H1 (cell line): ENCODE measurements around the gene ICAM5. TPM values are rescaled to one million over a fixed set of nuclear protein-coding genes. Genes with fewer than 3 reads are reported as not detected.

Experiments
- CTCF ChIA-PET: fragments of 300-600 bp; sonication (Branson Sonifier 250); formaldehyde crosslinking; loops from one replicate; lab custom pipeline; 2021; ENCODE audit not compliant: partially characterized antibody; lab: Charles Lee
- POLR2A ChIA-PET: fragments of 300-600 bp; sonication (Branson Sonifier 250); formaldehyde crosslinking; loops from one replicate; lab custom pipeline; 2021; ENCODE audit warnings: inconsistent platforms; ENCODE audit not compliant: partially characterized antibody; lab: Charles Lee
- DNase-seq, 2 experiments: peaks; one replicate each; pipeline versions ENCODE4 v3.0.0 to v3.0.0-alpha.2; 2010 to 2022; ENCODE audit warnings: low spot score in 2 of 2, low read depth in 1 of 2, mixed read lengths in 1 of 2
- FAIRE-seq: peaks from 2 replicates; lab custom pipeline; 2011; peaks lifted over from hg19 to GRCh38; lab: Jason Lieb, UNC
- H2AFZ ChIP-seq: 2 replicates; pipeline ENCODE4 v1.8.1; 2012; ENCODE audit warnings: low read length, inconsistent platforms
- H2AK5ac ChIP-seq: 2 replicates; pipeline ENCODE4 v1.6.1; 2013; ENCODE audit warnings: low read depth, low read length
- H2BK120ac ChIP-seq: replicated peaks from 2 replicates; pipeline ENCODE3; 2013; ENCODE audit warnings: low read depth, low read length, inconsistent platforms
- H2BK12ac ChIP-seq: 2 replicates; pipeline ENCODE4 v1.6.1; 2013; ENCODE audit warnings: low read depth, low read length
- H2BK15ac ChIP-seq: 2 replicates; pipeline ENCODE4 v1.6.1; 2013; ENCODE audit warnings: low read length
- H2BK20ac ChIP-seq: 2 replicates; pipeline ENCODE4 v1.6.1; 2013; ENCODE audit warnings: low read length
- H2BK5ac ChIP-seq: 2 replicates; pipeline ENCODE4 v1.6.1; 2013; ENCODE audit warnings: low read depth, low read length
- H3K14ac ChIP-seq: 2 replicates; pipeline ENCODE4 v1.6.1; 2013; ENCODE audit warnings: inconsistent platforms; ENCODE audit not compliant: insufficient read length
- H3K18ac ChIP-seq: 2 replicates; pipeline ENCODE4 v1.6.1; 2013; ENCODE audit warnings: low read length; ENCODE audit errors: extremely low read depth
- H3K23ac ChIP-seq: 2 replicates; pipeline ENCODE4 v1.6.1; 2013; ENCODE audit warnings: inconsistent platforms; ENCODE audit not compliant: insufficient read length
- H3K23me2 ChIP-seq: 2 replicates; pipeline ENCODE4 v1.6.1; 2013; ENCODE audit warnings: low read depth, low read length
- H3K27ac ChIP-seq: 2 replicates; pipeline ENCODE4 v1.6.1; 2011; ENCODE audit warnings: low read depth, low read length, inconsistent platforms
- H3K27me3 ChIP-seq, 4 experiments: replicated peaks in 1 of 4; 1 replicate in 1 of 4; 2 replicates in 3 of 4; pipeline versions ENCODE4 v1.6.1 to v1.8.1; 2011 to 2013; ENCODE audit warnings: low read length in 3 of 4, mild to moderate bottlenecking in 3 of 4, inconsistent platforms in 2 of 4, mixed read lengths in 2 of 4, moderate library complexity in 1 of 4; ENCODE audit not compliant: control insufficient read depth in 3 of 4, insufficient read depth in 3 of 4; ENCODE audit errors: extremely low read depth in 1 of 4
- H3K36me3 ChIP-seq, 4 experiments: 2 replicates each; pipeline versions ENCODE4 v1.6.1 to v1.8.1; 2011 to 2013; ENCODE audit warnings: mild to moderate bottlenecking in 4 of 4, low read length in 3 of 4, moderate library complexity in 2 of 4, control low read depth in 1 of 4, inconsistent platforms in 1 of 4; ENCODE audit not compliant: insufficient read depth in 4 of 4, control insufficient read depth in 2 of 4
- H3K4ac ChIP-seq: replicated peaks from 2 replicates; pipeline ENCODE3; 2013; ENCODE audit warnings: low read length, low read depth, mixed read lengths, inconsistent platforms; ENCODE audit not compliant: insufficient read length
- H3K4me1 ChIP-seq, 4 experiments: replicated peaks in 1 of 4; 1 replicate in 1 of 4; 2 replicates in 3 of 4; pipeline versions ENCODE4 v1.6.1 to v1.8.1; 2011 to 2013; ENCODE audit warnings: low read length in 3 of 4, inconsistent platforms in 2 of 4, mixed read lengths in 1 of 4; ENCODE audit not compliant: insufficient read depth in 4 of 4, control insufficient read depth in 3 of 4
- H3K4me2 ChIP-seq, 2 experiments: 2 replicates each; pipeline versions ENCODE4 v1.6.1 to v1.8.1; 2011 to 2013; ENCODE audit warnings: low read depth in 2 of 2, low read length in 2 of 2, control low read depth in 1 of 2, inconsistent platforms in 1 of 2, mild to moderate bottlenecking in 1 of 2; ENCODE audit not compliant: insufficient read depth in 1 of 2
- H3K4me3 ChIP-seq, 4 experiments: fragments of 200-600, 300-600 bp in 1 of 4; sonication (generic), shearing (Covaris generic), sonication (Bioruptor Twin) in 1 of 4; 2 replicates each; pipeline versions ENCODE4 v1.5.1 to v1.8.1; 2011 to 2016; ENCODE audit warnings: low read length in 4 of 4, low read depth in 3 of 4, control low read depth in 2 of 4, inconsistent platforms in 2 of 4, mild to moderate bottlenecking in 2 of 4, mixed read lengths in 1 of 4, moderate library complexity in 1 of 4; ENCODE audit not compliant: insufficient read depth in 2 of 4; ENCODE audit errors: extremely low read depth in 1 of 4
- H3K56ac ChIP-seq: replicated peaks from 2 replicates; pipeline ENCODE3; 2013; ENCODE audit warnings: low read depth, mild to moderate bottlenecking, mixed read lengths, low read length, inconsistent platforms; ENCODE audit not compliant: insufficient read length
- H3K79me1 ChIP-seq: 2 replicates; pipeline ENCODE4 v1.6.1; 2013; ENCODE audit warnings: low read depth, low read length, control low read depth
- H3K79me2 ChIP-seq, 2 experiments: 2 replicates each; pipeline versions ENCODE4 v1.6.1 to v1.8.1; 2012 to 2013; ENCODE audit warnings: low read length in 2 of 2, mild to moderate bottlenecking in 2 of 2, inconsistent platforms in 1 of 2; ENCODE audit not compliant: insufficient read depth in 2 of 2, control insufficient read depth in 1 of 2
- H3K9ac ChIP-seq, 4 experiments: replicated peaks in 1 of 4; 1 replicate in 1 of 4; 2 replicates in 3 of 4; pipeline versions ENCODE4 v1.6.1 to v1.8.1; 2011 to 2013; ENCODE audit warnings: low read depth in 3 of 4, low read length in 3 of 4, control low read depth in 2 of 4, mild to moderate bottlenecking in 2 of 4, moderate library complexity in 2 of 4, inconsistent platforms in 1 of 4; ENCODE audit errors: extremely low read depth in 1 of 4
- H3K9me3 ChIP-seq, 2 experiments: 2 replicates each; pipeline versions ENCODE4 v1.6.1 to v1.8.1; 2012 to 2013; ENCODE audit warnings: mild to moderate bottlenecking in 2 of 2, moderate library complexity in 2 of 2, control low read depth in 1 of 2, inconsistent platforms in 1 of 2, low read depth in 1 of 2, low read length in 1 of 2, mixed read lengths in 1 of 2; ENCODE audit not compliant: insufficient read depth in 2 of 2
- H4K20me1 ChIP-seq, 2 experiments: replicated peaks in 1 of 2; 2 replicates each; pipeline versions ENCODE3 to v1.8.1; 2011 to 2013; ENCODE audit warnings: inconsistent platforms in 2 of 2, low read length in 2 of 2, mild to moderate bottlenecking in 1 of 2; ENCODE audit not compliant: insufficient read depth in 2 of 2, control insufficient read depth in 1 of 2
- H4K5ac ChIP-seq: 2 replicates; pipeline ENCODE4 v1.6.1; 2013; ENCODE audit warnings: low read length, low read depth, mixed read lengths, inconsistent platforms; ENCODE audit not compliant: insufficient read length
- H4K8ac ChIP-seq: 2 replicates; pipeline ENCODE4 v1.8.0; 2013; ENCODE audit warnings: mild to moderate bottlenecking, moderate library complexity, low read length, inconsistent platforms; ENCODE audit not compliant: insufficient read depth; ENCODE audit errors: extremely low read depth
- H4K91ac ChIP-seq: replicated peaks from 2 replicates; pipeline ENCODE3; 2013; ENCODE audit warnings: low read length, mixed read lengths, inconsistent platforms; ENCODE audit not compliant: insufficient read length
- POLR2AphosphoS5 ChIP-seq: IDR thresholded peaks from 2 replicates; pipeline ENCODE4 v1.6.1; 2011; ENCODE audit warnings: low read depth, low read length
- TAF1 ChIP-seq: IDR thresholded peaks from 2 replicates; pipeline ENCODE4 v1.6.1; 2011; ENCODE audit warnings: mild to moderate bottlenecking, low read depth, low read length
- WGBS, 2 experiments: shearing (Covaris generic) in 1 of 2; methylation state at CpG; one replicate each; pipeline versions ENCODE4 v1.1.6 to v1.1.7; 2013 to 2015; ENCODE audit warnings: low lambda C conversion rate in 2 of 2, mixed read lengths in 2 of 2, inconsistent platforms in 1 of 2, low coverage in 1 of 2, missing lambda C conversion rate in 1 of 2; ENCODE audit not compliant: insufficient replicate concordance in 2 of 2, insufficient coverage in 1 of 2, insufficient read length in 1 of 2; ENCODE audit errors: extremely low coverage in 1 of 2, missing lambda C conversion rate in 1 of 2; 5-methylcytosine and 5-hydroxymethylcytosine counted together
- polyA plus RNA-seq, 7 experiments: library from polyadenylated mRNA; depleted of rRNA in 3 of 7; stranded (reverse) in 5 of 7; unstranded in 2 of 7; fragments of >200 nt in 5 of 7; fragments of 200-250 nt in 2 of 7; gene quantifications; 1 replicate in 5 of 7; 2 replicates in 1 of 7; 4 replicates in 1 of 7; pipeline versions ENCODE4 v1.2.1 to v1.2.3, GENCODE V29; 2011 to 2013; ENCODE audit warnings: missing spikeins in 2 of 7, mixed read lengths in 2 of 7
- total RNA-seq: library from RNA; stranded (reverse); fragmentation: NEBNext Ultra II Directional; extraction: Animal tissue kit (Norgen Biotek cat#: 25700); gene quantifications from 2 replicates; pipeline ENCODE4 v1.2.1, GENCODE V29; 2021

Gene ICAM5
- total and polyA plus RNA-seq, 2 of the 8 experiments (the other 6 are each of a cell fraction or from before 2014, with no cell fraction given), result 3.9 to 4.8 TPM

DNA sequence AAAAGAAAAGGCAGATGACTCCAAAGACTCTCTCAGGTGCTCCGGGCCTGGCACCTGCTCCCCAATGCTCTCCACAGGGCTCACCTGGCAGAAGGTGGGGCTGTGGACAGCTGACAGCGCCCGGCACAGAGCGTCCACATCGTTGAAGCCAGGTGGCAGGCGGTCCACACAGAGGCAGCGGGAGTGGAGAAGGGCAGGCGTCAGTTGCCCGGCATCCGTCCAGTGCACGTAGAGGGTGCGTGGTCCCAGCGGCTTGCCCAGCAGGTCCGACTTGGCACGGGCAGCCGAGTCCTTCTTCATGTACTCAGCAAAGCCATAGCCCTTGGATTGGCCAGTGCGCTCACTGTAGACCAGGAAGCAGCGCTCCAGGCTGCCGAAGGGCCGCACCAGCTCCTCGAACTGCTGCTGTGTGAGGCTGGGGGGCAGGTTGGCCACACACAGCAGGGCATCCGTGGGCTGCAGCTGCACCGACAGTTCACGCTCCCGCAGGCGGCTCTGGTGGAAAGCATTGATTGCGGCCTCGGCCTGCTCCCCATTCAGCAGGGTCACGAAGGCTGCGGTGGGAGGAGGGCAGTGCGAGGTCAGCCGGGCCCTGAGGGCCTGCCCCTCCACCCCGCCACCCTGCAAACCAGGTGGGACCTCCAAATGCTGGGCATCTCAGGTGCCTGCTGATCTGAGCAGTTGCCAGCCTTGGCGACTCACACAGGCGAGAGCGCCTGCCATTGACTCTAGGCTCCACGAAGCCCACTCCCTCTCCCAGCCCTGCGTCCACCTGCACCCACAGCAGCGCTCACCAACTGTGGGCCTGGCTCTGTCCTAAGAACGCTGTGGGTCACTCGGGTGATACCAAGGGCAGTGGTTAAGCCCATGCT is 39.0 kb downstream of the ICAM5 start:
- Histone ChIP-seq H2BK5ac (no peak overlapping the region; the same call in 1 of the 2 replicates), H2BK120ac (no peak overlapping the region), H3K9ac (no peak overlapping the region), H4K20me1 (peaks cover 9 to 19% of the 10 kb centered on the region in 2 experiments)
- CTCF ChIA-PET, result interaction anchor here (1.4 to 1.7 kb wide), 2 partner anchors 8 to 69 kb away, joined by 5 to 6 read pairs; no protein-coding TSS in a partner anchor
- DNase-seq, result no peak
- TF ChIP-seq TAF1 (no peak), POLR2AphosphoS5 (0 out of 2 replicates have a peak, but pooled peaks have one; percentile 10)
- TF ChIP-seq, all 59 proteins: peak for 1
- POLR2A ChIA-PET, result interaction anchor here (0.8 to 2.5 kb wide), 4 partner anchors 12 to 69 kb away, joined by 3 to 6 read pairs (median 4); no protein-coding TSS in a partner anchor
- H3K79me2 ChIP-seq, result peaks cover 5 to 24% of the 10 kb centered on the region in 2 experiments
- H4K8ac ChIP-seq, result no peak overlapping the region
- no peak overlapping the region for H2AFZ ChIP-seq
- H3K4me3 ChIP-seq, result no peak overlapping the region
- 98% methylated on average over 37 of the region's 41 CpGs; no CpG with 5 or more reads in 1 of the 2 experiments for WGBS, 2 experiments
- no peak overlapping the region for H2BK20ac ChIP-seq
- H3K27ac ChIP-seq, result no peak overlapping the region
- no peak overlapping the region for H4K91ac ChIP-seq
- no peak overlapping the region for H3K18ac ChIP-seq
- H3K4me2 ChIP-seq, result no peak overlapping the region
- H3K27me3 ChIP-seq, result no peaks in the 10 kb centered on the region
- H3K14ac ChIP-seq, result no peak overlapping the region
- H3K4ac ChIP-seq, result no peak overlapping the region
- no peak overlapping the region for H3K56ac ChIP-seq
- peaks cover 7% of the 10 kb centered on the region for H3K79me1 ChIP-seq
- H3K23ac ChIP-seq, result no peak overlapping the region
- H3K9me3 ChIP-seq, result no peaks in the 10 kb centered on the region
- no peak overlapping the region for H4K5ac ChIP-seq
- no peak overlapping the region for H2BK12ac ChIP-seq
- no peak overlapping the region for H2AK5ac ChIP-seq
- H3K36me3 ChIP-seq, result peaks cover 29 to 57% (median 47%) of the 10 kb centered on the region in 4 experiments
- no peak for FAIRE-seq
- peaks cover 3% of the 10 kb centered on the region for H3K23me2 ChIP-seq
- no peak overlapping the region for H2BK15ac ChIP-seq
- H3K4me1 ChIP-seq, result peaks cover 0 to 6% (median 3%) of the 10 kb centered on the region in 4 experiments; a peak in 5 of 7 replicates
